Pons (tissue), 1 donor: ENCODE data around the gene LCE7A.
A peak's percentile ranks its signal among the peaks of the same experiment; 100 is the strongest.

Experiments used
- DNase-seq: peaks from one replicate; pipeline ENCODE4 v3.0.0-alpha.2; 2016; ENCODE audit warnings: low spot score

The LCE7A gene

GRCh38 chr1:152859696-152860095 lies at the start of gene LCE7A:
Gene LCE7A (plus strand): TSS chr1:152859996. CDS start chr1:152860698, 702 bp downstream.
- DNase-seq: no peak

GRCh38 chr1:152811050-152811449 lies 48.7 kb upstream of the LCE7A start:
- DNase-seq: no peak

- DNase-seq: no peak
Observed at GRCh38 chr1:152811671-152812070, 48.1 kb upstream of the LCE7A start, which contains the start of gene LCE1B. Gene LCE1B (plus strand): TSS chr1:152811971. CDS start chr1:152812447, 476 bp downstream.

- no peak for DNase-seq
Observed at GRCh38 chr1:152817309-152817708, 42.5 kb upstream of the LCE7A start.

- no peak for DNase-seq
Observed at GRCh38 chr1:152823294-152823693, 36.5 kb upstream of the LCE7A start.

- no peak for DNase-seq
Observed at GRCh38 chr1:152824964-152825363, 34.8 kb upstream of the LCE7A start.

GRCh38 chr1:152827173-152827572 lies 32.6 kb upstream of the LCE7A start, which contains the start of gene LCE1A:
Gene LCE1A (plus strand): TSS chr1:152827473. CDS start chr1:152827473, 0 bp downstream.
- no peak for DNase-seq

- no peak for DNase-seq
Observed at GRCh38 chr1:152836870-152837269, 22.9 kb upstream of the LCE7A start.

GRCh38 chr1:152842556-152842955 lies 17.2 kb upstream of the LCE7A start, which contains the start of gene LCE6A:
Gene LCE6A (plus strand): TSS chr1:152842856. CDS start chr1:152843521, 665 bp downstream.
- DNase-seq: no peak

- DNase-seq: no peak
Observed at GRCh38 chr1:152855661-152856060, 4.1 kb upstream of the LCE7A start.

GRCh38 chr1:152858062-152858461 lies 1.7 kb upstream of the LCE7A start:
- DNase-seq: no peak

- DNase-seq: no peak
Observed at GRCh38 chr1:152860129-152860528, 333 bp downstream of the LCE7A start.

GRCh38 chr1:152861374-152861773 lies 1.6 kb downstream of the LCE7A start:
- DNase-seq: no peak

- no peak for DNase-seq
Observed at GRCh38 chr1:152864443-152864842, 4.6 kb downstream of the LCE7A start.

GRCh38 chr1:152866321-152866720 lies 6.5 kb downstream of the LCE7A start:
- DNase-seq: no peak

- DNase-seq: peak; percentile 73
Observed at GRCh38 chr1:152869808-152870419, 10.1 kb downstream of the LCE7A start.

- DNase-seq: peak; percentile 3
Observed at GRCh38 chr1:152870831-152871730, 11.3 kb downstream of the LCE7A start.

- DNase-seq: no peak
Observed at GRCh38 chr1:152871731-152872126, 11.9 kb downstream of the LCE7A start.

- DNase-seq: no peak
Observed at GRCh38 chr1:152873495-152873894, 13.7 kb downstream of the LCE7A start.

GRCh38 chr1:152876827-152877226 lies 17.0 kb downstream of the LCE7A start:
- no peak for DNase-seq

GRCh38 chr1:152878042-152878441 lies 18.2 kb downstream of the LCE7A start, which contains the start of gene SMCP:
Gene SMCP (plus strand): TSS chr1:152878322. CDS start chr1:152884423, 6,101 bp downstream.
- no peak for DNase-seq

- no peak for DNase-seq
Observed at GRCh38 chr1:152879559-152880198, 19.9 kb downstream of the LCE7A start.
